Stimulated activated CD4-positive, alpha-beta T cell treated with anti-CD3 and anti-CD28 coated beads, Interleukin-2, amount 100 ng/mL, for 48 hours (primary cell): ENCODE measurements around the gene G3BP2.

Source experiments
- DNase-seq, 2 donors: peaks; one replicate each; pipeline ENCODE4 v3.0.0-alpha.2; 2020

G3BP2 gene

GRCh38 chr4:75637176-75637575 is 36.0 kb downstream of the G3BP2 start:
- DNase-seq, result no peak

- no peak for DNase-seq
These were observed 38.3 kb downstream of the G3BP2 start for GRCh38 chr4:75634951-75635350.

GRCh38 chr4:75634281-75634680 is 38.9 kb downstream of the G3BP2 start:
- DNase-seq, result no peak

GRCh38 chr4:75633846-75634245 is 39.4 kb downstream of the G3BP2 start:
- no peak for DNase-seq

- no peak for DNase-seq
These were observed 42.3 kb downstream of the G3BP2 start for GRCh38 chr4:75630937-75631329.

GRCh38 chr4:75630174-75630936 is 42.9 kb downstream of the G3BP2 start, which contains the start of gene CDKL2:
CDKL2 (minus strand) TSS chr4:75630528; CDS start chr4:75625988, 4,540 bp downstream.
- DNase-seq, result peak; percentile 85 to 86

GRCh38 chr4:75629239-75629638 is 44.0 kb downstream of the G3BP2 start:
- no peak for DNase-seq

GRCh38 chr4:75623026-75623425 is 50.2 kb downstream of the G3BP2 start:
- no peak for DNase-seq

GRCh38 chr4:75621715-75622114 is 51.5 kb downstream of the G3BP2 start:
- DNase-seq, result no peak

- no peak for DNase-seq
These were observed 60.9 kb downstream of the G3BP2 start for GRCh38 chr4:75612306-75612705.

GRCh38 chr4:75605928-75606327 is 67.3 kb downstream of the G3BP2 start:
- DNase-seq, result no peak

GRCh38 chr4:75599647-75600046 is 73.6 kb downstream of the G3BP2 start:
- DNase-seq, result no peak

- no peak for DNase-seq
These were observed 74.8 kb downstream of the G3BP2 start for GRCh38 chr4:75598390-75598789.

GRCh38 chr4:75596061-75596460 is 77.2 kb downstream of the G3BP2 start:
- DNase-seq, result no peak

GRCh38 chr4:75593393-75593792 is 79.8 kb downstream of the G3BP2 start:
- DNase-seq, result no peak
